GM12892 (cell line): ENCODE results near the gene SESTD1.

ENCODE experiments used
- POLR2A ChIP-seq: IDR thresholded peaks from 2 replicates; pipeline ENCODE4 v1.6.1; 2011; ENCODE audit warnings: low read depth, low read length, control low read depth
- POLR2AphosphoS5 ChIP-seq: IDR thresholded peaks from 2 replicates; pipeline ENCODE4 v1.6.1; 2011; ENCODE audit warnings: low read depth, low read length, control low read depth

- TF ChIP-seq POLR2A (no peak), POLR2AphosphoS5 (no peak)
Observed at GRCh38 chr2:179233626-179234430, 30.8 kb downstream of the SESTD1 start.
